Esophagus muscularis mucosa (tissue), 4 donors: ENCODE data around the gene ENDOD1.

ENCODE experiments used
- EP300 ChIP-seq: sonication (generic); formaldehyde crosslinking; IDR thresholded peaks from one replicate; pipeline ENCODE4 v1.6.1; 2017; ENCODE audit warnings: antibody characterized with exemption
- POLR2A ChIP-seq: fragments of 450-650 bp; IDR thresholded peaks from one replicate; pipeline ENCODE4 v1.6.1; 2017; ENCODE audit warnings: antibody characterized with exemption, moderate library complexity, mild to moderate bottlenecking, low read depth
- POLR2AphosphoS5 ChIP-seq, 2 donors: sonication (generic); formaldehyde crosslinking; IDR thresholded peaks; one replicate each; pipeline ENCODE4 v1.6.1; 2017; ENCODE audit warnings: antibody characterized with exemption in 2 of 2
- TF ChIP-seq, protein P1 (sequence below), 3 experiments: fragments of 200-600 bp in 2 of 3; fragments of 450-650 bp in 1 of 3; sonication (generic) in 2 of 3; IDR thresholded peaks; one replicate each; pipeline ENCODE4 v1.5.1; 2017 to 2019; ENCODE audit warnings: antibody characterized with exemption in 3 of 3, mild to moderate bottlenecking in 2 of 3, moderate library complexity in 1 of 3

DNA sequence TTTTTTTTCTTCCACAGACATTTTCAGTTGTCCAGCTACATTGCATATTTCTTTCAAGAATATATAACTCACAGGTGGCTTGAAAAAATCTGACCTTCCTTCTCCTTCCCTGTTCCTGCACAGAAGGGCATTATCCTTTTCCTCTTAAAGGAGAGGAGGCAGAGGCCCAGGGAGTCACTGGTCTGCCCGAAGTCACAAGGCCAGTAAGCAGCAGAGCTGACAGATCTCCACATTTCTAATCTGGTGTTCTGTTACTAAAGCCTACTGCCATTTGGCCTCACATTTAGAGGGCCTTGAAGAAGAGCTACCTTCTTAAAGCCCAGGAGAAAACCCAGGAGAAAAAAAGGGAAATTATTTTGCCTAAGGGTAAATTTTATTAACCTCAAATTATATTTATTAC lies 12.3 kb downstream of the ENDOD1 start:
- TF ChIP-seq, protein P1, sequence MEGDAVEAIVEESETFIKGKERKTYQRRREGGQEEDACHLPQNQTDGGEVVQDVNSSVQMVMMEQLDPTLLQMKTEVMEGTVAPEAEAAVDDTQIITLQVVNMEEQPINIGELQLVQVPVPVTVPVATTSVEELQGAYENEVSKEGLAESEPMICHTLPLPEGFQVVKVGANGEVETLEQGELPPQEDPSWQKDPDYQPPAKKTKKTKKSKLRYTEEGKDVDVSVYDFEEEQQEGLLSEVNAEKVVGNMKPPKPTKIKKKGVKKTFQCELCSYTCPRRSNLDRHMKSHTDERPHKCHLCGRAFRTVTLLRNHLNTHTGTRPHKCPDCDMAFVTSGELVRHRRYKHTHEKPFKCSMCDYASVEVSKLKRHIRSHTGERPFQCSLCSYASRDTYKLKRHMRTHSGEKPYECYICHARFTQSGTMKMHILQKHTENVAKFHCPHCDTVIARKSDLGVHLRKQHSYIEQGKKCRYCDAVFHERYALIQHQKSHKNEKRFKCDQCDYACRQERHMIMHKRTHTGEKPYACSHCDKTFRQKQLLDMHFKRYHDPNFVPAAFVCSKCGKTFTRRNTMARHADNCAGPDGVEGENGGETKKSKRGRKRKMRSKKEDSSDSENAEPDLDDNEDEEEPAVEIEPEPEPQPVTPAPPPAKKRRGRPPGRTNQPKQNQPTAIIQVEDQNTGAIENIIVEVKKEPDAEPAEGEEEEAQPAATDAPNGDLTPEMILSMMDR (IDR thresholded peaks at IDR 0.05), result no peak
- no peak for TF ChIP-seq POLR2A
- TF ChIP-seq EP300, result no peak
- no peak for TF ChIP-seq POLR2AphosphoS5 (IDR thresholded peaks at IDR 0.05)
